ENCODE results near the gene PDK2. TPM values are rescaled to one million over a fixed set of nuclear protein-coding genes. Genes with fewer than 3 reads are reported as not detected.

Gene PDK2
- total and polyA plus RNA-seq, 2 experiments from 2014 or later, result 12.0 to 15.9 TPM

DNA sequence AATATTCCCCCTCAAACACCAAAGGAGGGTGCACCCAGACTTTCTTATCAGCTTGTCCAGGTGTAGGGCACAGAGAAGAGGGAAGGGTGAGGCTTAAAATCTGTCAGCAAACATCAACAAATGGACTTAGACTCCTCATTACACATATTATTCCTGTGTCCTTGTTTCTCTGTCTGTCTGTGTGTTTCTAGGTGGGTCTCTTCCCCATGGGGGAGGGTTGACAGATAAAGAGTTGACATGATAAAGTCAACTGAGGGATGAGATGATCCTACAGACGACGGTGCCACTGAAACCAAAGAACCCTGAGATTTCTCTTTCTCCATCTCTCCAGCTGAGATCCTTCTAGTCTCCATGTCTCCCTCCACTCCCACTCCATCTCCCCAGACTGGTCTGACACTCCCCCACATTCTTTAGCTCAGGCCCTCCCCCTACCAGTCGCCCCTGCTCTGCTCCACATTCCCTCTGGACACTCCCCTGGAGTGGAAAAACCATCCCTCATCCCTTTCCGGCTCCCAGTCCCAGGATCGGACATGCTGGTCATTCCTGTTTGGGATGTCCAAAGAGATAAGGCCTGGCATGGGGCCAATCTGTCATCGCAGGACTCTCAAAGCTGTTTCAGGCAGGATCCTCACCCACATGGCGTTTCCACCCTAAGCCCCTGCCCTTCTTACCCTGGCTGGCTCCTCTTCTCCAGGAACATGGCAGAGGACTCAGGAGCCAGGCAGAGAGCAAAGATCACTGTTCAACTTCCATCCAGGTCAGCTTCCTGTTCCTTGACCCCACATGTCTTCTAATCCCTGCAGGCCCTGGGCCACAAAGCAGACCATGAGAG is 42.1 kb upstream of the PDK2 start (continued):
- TF ChIP-seq POLR2AphosphoS5 (IDR thresholded peaks at IDR 0.05; ENCODE audit: low read depth), result no peak
- TF ChIP-seq, protein P1, sequence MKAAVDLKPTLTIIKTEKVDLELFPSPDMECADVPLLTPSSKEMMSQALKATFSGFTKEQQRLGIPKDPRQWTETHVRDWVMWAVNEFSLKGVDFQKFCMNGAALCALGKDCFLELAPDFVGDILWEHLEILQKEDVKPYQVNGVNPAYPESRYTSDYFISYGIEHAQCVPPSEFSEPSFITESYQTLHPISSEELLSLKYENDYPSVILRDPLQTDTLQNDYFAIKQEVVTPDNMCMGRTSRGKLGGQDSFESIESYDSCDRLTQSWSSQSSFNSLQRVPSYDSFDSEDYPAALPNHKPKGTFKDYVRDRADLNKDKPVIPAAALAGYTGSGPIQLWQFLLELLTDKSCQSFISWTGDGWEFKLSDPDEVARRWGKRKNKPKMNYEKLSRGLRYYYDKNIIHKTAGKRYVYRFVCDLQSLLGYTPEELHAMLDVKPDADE (IDR thresholded peaks at IDR 0.05), result no peak
- TF ChIP-seq, protein P2, sequence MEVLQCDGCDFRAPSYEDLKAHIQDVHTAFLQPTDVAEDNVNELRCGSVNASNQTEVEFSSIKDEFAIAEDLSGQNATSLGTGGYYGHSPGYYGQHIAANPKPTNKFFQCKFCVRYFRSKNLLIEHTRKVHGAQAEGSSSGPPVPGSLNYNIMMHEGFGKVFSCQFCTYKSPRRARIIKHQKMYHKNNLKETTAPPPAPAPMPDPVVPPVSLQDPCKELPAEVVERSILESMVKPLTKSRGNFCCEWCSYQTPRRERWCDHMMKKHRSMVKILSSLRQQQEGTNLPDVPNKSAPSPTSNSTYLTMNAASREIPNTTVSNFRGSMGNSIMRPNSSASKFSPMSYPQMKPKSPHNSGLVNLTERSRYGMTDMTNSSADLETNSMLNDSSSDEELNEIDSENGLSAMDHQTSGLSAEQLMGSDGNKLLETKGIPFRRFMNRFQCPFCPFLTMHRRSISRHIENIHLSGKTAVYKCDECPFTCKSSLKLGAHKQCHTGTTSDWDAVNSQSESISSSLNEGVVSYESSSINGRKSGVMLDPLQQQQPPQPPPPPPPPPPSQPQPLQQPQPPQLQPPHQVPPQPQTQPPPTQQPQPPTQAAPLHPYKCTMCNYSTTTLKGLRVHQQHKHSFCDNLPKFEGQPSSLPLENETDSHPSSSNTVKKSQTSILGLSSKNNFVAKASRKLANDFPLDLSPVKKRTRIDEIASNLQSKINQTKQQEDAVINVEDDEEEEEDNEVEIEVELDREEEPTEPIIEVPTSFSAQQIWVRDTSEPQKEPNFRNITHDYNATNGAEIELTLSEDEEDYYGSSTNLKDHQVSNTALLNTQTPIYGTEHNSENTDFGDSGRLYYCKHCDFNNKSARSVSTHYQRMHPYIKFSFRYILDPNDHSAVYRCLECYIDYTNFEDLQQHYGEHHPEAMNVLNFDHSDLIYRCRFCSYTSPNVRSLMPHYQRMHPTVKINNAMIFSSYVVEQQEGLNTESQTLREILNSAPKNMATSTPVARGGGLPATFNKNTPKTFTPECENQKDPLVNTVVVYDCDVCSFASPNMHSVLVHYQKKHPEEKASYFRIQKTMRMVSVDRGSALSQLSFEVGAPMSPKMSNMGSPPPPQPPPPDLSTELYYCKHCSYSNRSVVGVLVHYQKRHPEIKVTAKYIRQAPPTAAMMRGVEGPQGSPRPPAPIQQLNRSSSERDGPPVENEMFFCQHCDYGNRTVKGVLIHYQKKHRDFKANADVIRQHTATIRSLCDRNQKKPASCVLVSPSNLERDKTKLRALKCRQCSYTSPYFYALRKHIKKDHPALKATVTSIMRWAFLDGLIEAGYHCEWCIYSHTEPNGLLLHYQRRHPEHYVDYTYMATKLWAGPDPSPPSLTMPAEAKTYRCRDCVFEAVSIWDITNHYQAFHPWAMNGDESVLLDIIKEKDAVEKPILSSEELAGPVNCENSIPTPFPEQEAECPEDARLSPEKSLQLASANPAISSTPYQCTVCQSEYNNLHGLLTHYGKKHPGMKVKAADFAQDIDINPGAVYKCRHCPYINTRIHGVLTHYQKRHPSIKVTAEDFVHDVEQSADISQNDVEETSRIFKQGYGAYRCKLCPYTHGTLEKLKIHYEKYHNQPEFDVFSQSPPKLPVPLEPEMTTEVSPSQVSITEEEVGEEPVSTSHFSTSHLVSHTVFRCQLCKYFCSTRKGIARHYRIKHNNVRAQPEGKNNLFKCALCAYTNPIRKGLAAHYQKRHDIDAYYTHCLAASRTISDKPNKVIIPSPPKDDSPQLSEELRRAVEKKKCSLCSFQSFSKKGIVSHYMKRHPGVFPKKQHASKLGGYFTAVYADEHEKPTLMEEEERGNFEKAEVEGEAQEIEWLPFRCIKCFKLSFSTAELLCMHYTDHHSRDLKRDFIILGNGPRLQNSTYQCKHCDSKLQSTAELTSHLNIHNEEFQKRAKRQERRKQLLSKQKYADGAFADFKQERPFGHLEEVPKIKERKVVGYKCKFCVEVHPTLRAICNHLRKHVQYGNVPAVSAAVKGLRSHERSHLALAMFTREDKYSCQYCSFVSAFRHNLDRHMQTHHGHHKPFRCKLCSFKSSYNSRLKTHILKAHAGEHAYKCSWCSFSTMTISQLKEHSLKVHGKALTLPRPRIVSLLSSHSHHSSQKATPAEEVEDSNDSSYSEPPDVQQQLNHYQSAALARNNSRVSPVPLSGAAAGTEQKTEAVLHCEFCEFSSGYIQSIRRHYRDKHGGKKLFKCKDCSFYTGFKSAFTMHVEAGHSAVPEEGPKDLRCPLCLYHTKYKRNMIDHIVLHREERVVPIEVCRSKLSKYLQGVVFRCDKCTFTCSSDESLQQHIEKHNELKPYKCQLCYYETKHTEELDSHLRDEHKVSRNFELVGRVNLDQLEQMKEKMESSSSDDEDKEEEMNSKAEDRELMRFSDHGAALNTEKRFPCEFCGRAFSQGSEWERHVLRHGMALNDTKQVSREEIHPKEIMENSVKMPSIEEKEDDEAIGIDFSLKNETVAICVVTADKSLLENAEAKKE (CRISPR knock-in tag; IDR thresholded peaks at IDR 0.05), result no peak

DNA sequence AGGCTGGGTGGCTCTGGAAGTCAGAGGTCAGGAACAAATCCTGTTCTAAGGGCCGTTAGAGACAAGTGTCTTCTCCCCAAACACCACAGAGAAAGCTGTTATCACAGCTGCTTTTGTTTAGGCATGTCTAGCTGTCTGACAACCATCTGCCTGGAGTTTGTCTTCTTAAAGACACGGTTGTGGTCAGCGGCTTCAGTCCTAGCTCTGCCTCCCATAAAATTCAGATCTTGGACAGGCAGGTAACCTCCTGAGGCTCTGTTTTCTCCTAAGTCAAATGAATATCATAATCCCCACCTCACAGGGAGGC is 41.5 kb upstream of the PDK2 start:
- Histone ChIP-seq H3K27ac (ENCODE audit: low read depth) (no peak overlapping the region), H3K36me3 (ENCODE audit: insufficient read depth) (no peaks in the 10 kb centered on the region), H3K79me2 (replicated peaks; ENCODE audit: insufficient read depth) (no peaks in the 10 kb centered on the region), H3F3A (replicated peaks; ENCODE audit: low read depth) (peaks cover 18% of the 10 kb centered on the region), H3K9me2 (ENCODE audit: insufficient read depth) (no peaks in the 10 kb centered on the region), H3K4me3 (no peak overlapping the region), H3K4me2 (no peak overlapping the region), H3K4me1 (ENCODE audit: insufficient read depth) (peaks cover 32% of the 10 kb centered on the region; the same call in 1 of the 2 replicates), H3K27me3 (ENCODE audit: insufficient read depth) (peaks cover 19% of the 10 kb centered on the region), H4K20me1 (replicated peaks; ENCODE audit: insufficient read depth) (no peaks in the 10 kb centered on the region), H2AFZ (no peak overlapping the region)
- TF ChIP-seq, protein P3, sequence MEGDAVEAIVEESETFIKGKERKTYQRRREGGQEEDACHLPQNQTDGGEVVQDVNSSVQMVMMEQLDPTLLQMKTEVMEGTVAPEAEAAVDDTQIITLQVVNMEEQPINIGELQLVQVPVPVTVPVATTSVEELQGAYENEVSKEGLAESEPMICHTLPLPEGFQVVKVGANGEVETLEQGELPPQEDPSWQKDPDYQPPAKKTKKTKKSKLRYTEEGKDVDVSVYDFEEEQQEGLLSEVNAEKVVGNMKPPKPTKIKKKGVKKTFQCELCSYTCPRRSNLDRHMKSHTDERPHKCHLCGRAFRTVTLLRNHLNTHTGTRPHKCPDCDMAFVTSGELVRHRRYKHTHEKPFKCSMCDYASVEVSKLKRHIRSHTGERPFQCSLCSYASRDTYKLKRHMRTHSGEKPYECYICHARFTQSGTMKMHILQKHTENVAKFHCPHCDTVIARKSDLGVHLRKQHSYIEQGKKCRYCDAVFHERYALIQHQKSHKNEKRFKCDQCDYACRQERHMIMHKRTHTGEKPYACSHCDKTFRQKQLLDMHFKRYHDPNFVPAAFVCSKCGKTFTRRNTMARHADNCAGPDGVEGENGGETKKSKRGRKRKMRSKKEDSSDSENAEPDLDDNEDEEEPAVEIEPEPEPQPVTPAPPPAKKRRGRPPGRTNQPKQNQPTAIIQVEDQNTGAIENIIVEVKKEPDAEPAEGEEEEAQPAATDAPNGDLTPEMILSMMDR (conservative IDR thresholded peaks at IDR 0.05; ENCODE audit: low read depth in 2 of 2), result no peak
- no peak for TF ChIP-seq NANOG (IDR thresholded peaks at IDR 0.05; ENCODE audit: borderline replicate concordance)
- TF ChIP-seq EZH2phosphoT487 (IDR thresholded peaks at IDR 0.05; ENCODE audit: unreplicated experiment), result no peak
- no peak for TF ChIP-seq JUNB (IDR thresholded peaks at IDR 0.05; ENCODE audit: unreplicated experiment)
- TF ChIP-seq ZNF114 (CRISPR knock-in tag; IDR thresholded peaks at IDR 0.05), result no peak
- TF ChIP-seq, protein P4, sequence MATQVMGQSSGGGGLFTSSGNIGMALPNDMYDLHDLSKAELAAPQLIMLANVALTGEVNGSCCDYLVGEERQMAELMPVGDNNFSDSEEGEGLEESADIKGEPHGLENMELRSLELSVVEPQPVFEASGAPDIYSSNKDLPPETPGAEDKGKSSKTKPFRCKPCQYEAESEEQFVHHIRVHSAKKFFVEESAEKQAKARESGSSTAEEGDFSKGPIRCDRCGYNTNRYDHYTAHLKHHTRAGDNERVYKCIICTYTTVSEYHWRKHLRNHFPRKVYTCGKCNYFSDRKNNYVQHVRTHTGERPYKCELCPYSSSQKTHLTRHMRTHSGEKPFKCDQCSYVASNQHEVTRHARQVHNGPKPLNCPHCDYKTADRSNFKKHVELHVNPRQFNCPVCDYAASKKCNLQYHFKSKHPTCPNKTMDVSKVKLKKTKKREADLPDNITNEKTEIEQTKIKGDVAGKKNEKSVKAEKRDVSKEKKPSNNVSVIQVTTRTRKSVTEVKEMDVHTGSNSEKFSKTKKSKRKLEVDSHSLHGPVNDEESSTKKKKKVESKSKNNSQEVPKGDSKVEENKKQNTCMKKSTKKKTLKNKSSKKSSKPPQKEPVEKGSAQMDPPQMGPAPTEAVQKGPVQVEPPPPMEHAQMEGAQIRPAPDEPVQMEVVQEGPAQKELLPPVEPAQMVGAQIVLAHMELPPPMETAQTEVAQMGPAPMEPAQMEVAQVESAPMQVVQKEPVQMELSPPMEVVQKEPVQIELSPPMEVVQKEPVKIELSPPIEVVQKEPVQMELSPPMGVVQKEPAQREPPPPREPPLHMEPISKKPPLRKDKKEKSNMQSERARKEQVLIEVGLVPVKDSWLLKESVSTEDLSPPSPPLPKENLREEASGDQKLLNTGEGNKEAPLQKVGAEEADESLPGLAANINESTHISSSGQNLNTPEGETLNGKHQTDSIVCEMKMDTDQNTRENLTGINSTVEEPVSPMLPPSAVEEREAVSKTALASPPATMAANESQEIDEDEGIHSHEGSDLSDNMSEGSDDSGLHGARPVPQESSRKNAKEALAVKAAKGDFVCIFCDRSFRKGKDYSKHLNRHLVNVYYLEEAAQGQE (IDR thresholded peaks at IDR 0.05; ENCODE audit: unreplicated experiment), result no peak
- no peak for TF ChIP-seq ZNF331 (CRISPR knock-in tag; IDR thresholded peaks at IDR 0.05; ENCODE audit: low read depth)
- H3K9me3 Mint-ChIP-seq, result no peaks in the 10 kb centered on the region
- H3K27ac Mint-ChIP-seq, result no peak overlapping the region
- peaks cover 4% of the 10 kb centered on the region; the same call in 1 of the 3 replicates for H3K36me3 Mint-ChIP-seq (ENCODE audit: low read depth)
- peaks cover 52% of the 10 kb centered on the region for H3K4me1 Mint-ChIP-seq
- no peak overlapping the region for H3K4me3 Mint-ChIP-seq
- ATAC-seq (no peak), DNase-seq (ENCODE audit: low spot score) (no peak)
- peaks cover 45% of the 10 kb centered on the region for H3K27me3 Mint-ChIP-seq (ENCODE audit: insufficient read depth, low read depth, poor library complexity)
